ENCODE results near the gene NDUFAF3.

DNA sequence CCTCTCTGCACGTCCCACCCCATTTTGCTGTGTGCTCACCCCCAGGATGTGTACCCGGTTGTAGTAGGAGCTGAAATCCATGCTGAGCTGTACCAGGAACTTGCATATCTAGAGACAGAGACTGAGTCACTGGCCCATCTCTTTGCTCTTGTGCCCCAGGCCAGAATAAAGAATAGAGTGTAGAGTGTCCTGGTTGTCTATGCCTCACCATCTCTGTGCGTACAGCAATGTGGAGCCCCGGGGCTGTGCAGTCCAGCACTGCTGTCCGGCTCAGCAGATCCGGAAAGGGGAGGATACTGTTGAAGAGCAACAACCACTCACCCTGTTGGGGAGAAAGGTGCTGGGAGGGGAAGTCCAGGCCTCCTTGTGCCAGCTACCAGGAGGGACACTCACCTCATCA is 6.2 kb upstream of the NDUFAF3 start:
- TF ChIP-seq POLR2A (IDR thresholded peaks at IDR 0.05) (no peak), POLR2AphosphoS5 (IDR thresholded peaks at IDR 0.05; ENCODE audit: insufficient read depth in 1 of 2, low read depth in 1 of 2) (no peak)

Data from vagina (tissue), 2 donors.